ENCODE results near the gene ARHGEF28. TPM values are rescaled to one million over a fixed set of nuclear protein-coding genes. Genes with fewer than 3 reads are reported as not detected.

Gene ARHGEF28, protein sequence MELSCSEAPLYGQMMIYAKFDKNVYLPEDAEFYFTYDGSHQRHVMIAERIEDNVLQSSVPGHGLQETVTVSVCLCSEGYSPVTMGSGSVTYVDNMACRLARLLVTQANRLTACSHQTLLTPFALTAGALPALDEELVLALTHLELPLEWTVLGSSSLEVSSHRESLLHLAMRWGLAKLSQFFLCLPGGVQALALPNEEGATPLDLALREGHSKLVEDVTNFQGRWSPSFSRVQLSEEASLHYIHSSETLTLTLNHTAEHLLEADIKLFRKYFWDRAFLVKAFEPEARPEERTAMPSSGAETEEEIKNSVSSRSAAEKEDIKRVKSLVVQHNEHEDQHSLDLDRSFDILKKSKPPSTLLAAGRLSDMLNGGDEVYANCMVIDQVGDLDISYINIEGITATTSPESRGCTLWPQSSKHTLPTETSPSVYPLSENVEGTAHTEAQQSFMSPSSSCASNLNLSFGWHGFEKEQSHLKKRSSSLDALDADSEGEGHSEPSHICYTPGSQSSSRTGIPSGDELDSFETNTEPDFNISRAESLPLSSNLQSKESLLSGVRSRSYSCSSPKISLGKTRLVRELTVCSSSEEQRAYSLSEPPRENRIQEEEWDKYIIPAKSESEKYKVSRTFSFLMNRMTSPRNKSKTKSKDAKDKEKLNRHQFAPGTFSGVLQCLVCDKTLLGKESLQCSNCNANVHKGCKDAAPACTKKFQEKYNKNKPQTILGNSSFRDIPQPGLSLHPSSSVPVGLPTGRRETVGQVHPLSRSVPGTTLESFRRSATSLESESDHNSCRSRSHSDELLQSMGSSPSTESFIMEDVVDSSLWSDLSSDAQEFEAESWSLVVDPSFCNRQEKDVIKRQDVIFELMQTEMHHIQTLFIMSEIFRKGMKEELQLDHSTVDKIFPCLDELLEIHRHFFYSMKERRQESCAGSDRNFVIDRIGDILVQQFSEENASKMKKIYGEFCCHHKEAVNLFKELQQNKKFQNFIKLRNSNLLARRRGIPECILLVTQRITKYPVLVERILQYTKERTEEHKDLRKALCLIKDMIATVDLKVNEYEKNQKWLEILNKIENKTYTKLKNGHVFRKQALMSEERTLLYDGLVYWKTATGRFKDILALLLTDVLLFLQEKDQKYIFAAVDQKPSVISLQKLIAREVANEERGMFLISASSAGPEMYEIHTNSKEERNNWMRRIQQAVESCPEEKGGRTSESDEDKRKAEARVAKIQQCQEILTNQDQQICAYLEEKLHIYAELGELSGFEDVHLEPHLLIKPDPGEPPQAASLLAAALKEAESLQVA (N-terminal part only)
- total RNA-seq = 7.9 and 8.3 TPM in 2 replicates

DNA sequence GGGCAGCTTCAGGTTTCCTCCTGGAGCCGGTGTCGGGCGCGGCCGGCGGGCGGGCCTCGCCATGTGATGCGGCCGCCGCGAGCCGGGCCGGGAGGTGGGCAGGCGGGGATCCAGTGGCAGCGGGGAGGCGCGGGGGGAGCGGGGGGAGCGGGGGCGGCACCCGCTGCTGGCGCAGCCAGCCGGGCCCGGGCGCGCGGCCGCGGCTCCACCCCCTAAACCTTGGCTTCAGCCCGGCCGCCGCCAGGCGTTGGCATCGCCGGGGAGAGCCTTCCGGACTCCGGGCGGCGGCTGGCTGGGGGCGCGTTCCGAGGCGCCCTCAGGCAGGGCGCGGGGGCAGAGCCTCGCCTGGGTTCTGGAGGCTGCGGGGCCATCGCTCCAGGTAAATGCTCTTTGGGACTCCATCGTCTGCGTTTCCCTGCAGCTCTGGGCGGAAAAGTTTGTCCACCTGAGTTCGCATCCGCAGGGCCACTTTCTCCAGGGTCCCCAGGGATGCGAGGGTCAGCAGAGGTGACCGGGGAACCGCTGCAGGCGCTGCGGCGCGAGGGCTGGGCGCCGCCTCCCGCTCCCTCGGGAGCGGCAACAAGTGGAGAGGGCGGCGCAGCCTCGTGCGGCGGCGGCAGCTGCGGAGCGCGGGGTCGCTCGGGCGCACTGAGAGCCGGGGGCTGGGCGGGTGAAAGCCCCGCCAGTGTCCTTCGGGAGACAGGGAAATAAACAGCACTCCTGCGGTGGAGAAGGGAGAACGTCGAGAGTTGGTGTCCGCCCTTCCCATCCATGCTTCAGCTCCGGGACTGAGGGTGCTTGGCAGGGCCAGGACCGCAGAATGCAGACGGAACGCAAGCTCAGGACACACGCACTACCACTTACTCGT, at the start of gene ARHGEF28:
ARHGEF28 (plus strand) TSS at position 253 of the 868 bp plus-strand sequence. CDS start 58,656 bp downstream, outside the sequence.

Other genes starting within 250 kb of the ARHGEF28 start
- gene FOXD1, start 177.4 kb upstream of the ARHGEF28 start, total RNA-seq = 6.1 and 8.9 TPM in 2 replicates
- gene BTF3, start 127.8 kb upstream of the ARHGEF28 start, total RNA-seq = 490 and 660 TPM in 2 replicates
- gene ANKRA2, start 60.6 kb upstream of the ARHGEF28 start, total RNA-seq = 15.4 and 30.4 TPM in 2 replicates
- 9.2 and 11.4 TPM in 2 replicates for gene UTP15, start 60.5 kb upstream of the ARHGEF28 start, total RNA-seq